ENCODE data around the gene RGR. TPM values are rescaled to one million over a fixed set of nuclear protein-coding genes. Genes with fewer than 3 reads are reported as not detected.
A peak's percentile ranks its signal among the peaks of the same experiment; 100 is the strongest.
"Not testable (repeated sequence)": the region's sequence is repeated elsewhere in the genome, so short reads cannot be mapped to it uniquely, and the experiment has no call there.

The RGR gene
- total RNA-seq, 2 experiments from 2014 or later, result not detected

GRCh38 chr10:84269773-84270172 lies 24.9 kb downstream of the RGR start:
- no peak for DNase-seq
- H3K27ac Mint-ChIP-seq, result no peak overlapping the region
- H3K4me1 Mint-ChIP-seq, result peaks cover 16% of the 10 kb centered on the region
- no peak overlapping the region for H3K4me3 Mint-ChIP-seq
- H3K9me3 Mint-ChIP-seq, result no peaks in the 10 kb centered on the region
- no peaks in the 10 kb centered on the region for H3K36me3 Mint-ChIP-seq
- H3K27me3 Mint-ChIP-seq, result peaks cover 11% of the 10 kb centered on the region
- POLR2A ChIA-PET, result interaction anchor here (0.7 kb wide), 1 partner anchor 267 kb away, joined by 3 read pairs; no protein-coding TSS in a partner anchor
- no peak for ATAC-seq (ENCODE audit: low read depth)

DNA sequence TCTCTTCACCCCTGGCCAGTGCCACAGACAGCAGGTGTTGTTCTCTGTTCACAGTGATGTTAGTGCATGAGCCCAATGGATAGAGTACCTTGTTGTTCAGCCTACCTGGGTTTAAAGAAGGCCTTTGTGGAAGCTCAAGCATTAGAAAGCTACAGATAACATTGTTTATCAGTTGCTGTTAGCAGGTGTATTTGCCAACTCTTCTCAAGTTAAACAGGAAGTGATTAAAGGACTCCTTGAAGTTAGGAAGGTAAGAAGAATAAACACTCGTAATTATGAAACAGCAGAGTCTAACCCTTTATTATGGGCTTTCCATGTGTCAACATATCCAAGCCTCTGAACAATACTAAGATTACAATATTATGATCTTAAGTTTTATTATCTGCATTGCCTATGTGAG lies 25.9 kb downstream of the RGR start:
- POLR2A ChIA-PET, result no interaction called here
- Mint-ChIP-seq H3K4me3 (no peak overlapping the region), H3K36me3 (no peaks in the 10 kb centered on the region), H3K27me3 (peaks cover 11% of the 10 kb centered on the region), H3K9me3 (no peaks in the 10 kb centered on the region), H3K4me1 (peaks cover 13% of the 10 kb centered on the region), H3K27ac (no peak overlapping the region)
- no peak for ATAC-seq (ENCODE audit: low read depth)
- no peak for DNase-seq

GRCh38 chr10:84279876-84280475 lies 35.1 kb downstream of the RGR start:
- ATAC-seq (ENCODE audit: low read depth); H3K4me1 Mint-ChIP-seq; H3K9me3 Mint-ChIP-seq; H3K27ac Mint-ChIP-seq; POLR2A ChIA-PET; H3K36me3 Mint-ChIP-seq; H3K4me3 Mint-ChIP-seq; DNase-seq: not testable (repeated sequence)
- H3K27me3 Mint-ChIP-seq, result peaks cover 37% of the 10 kb centered on the region

GRCh38 chr10:84286695-84287094 lies 41.8 kb downstream of the RGR start:
- POLR2A ChIA-PET, result no interaction called here
- Mint-ChIP-seq H3K27ac (no peak overlapping the region), H3K36me3 (no peaks in the 10 kb centered on the region), H3K27me3 (peaks cover 9% of the 10 kb centered on the region), H3K4me3 (no peak overlapping the region), H3K9me3 (no peaks in the 10 kb centered on the region), H3K4me1 (peaks cover 5% of the 10 kb centered on the region)
- no peak for DNase-seq
- ATAC-seq (ENCODE audit: low read depth), result no peak

DNA sequence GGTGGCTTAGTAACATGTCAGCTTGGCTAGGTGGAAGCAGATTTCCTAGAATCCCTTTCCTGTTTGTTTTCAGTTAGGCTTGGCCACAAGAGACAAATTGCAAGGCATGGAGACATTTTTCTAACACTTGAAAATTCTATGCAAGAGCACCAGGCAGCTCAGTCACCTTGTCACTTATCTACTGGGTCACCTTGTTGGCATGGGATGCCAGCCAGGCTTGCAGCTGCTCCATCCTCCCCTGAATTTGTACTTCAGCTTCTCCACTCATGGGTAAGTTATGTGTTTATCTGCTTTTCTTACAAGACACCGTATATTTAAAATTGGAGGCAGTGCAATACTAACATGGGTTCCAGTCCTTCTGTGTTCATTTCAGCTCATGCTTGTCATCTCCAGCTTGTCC lies 43.3 kb downstream of the RGR start:
- Mint-ChIP-seq H3K27me3 (peaks cover 9% of the 10 kb centered on the region), H3K36me3 (no peaks in the 10 kb centered on the region), H3K4me1 (peaks cover 6% of the 10 kb centered on the region), H3K27ac (no peak overlapping the region), H3K9me3 (no peaks in the 10 kb centered on the region), H3K4me3 (no peak overlapping the region)
- POLR2A ChIA-PET, result no interaction called here
- DNase-seq (no peak), ATAC-seq (ENCODE audit: low read depth) (no peak)

GRCh38 chr10:84289521-84290200 lies 44.8 kb downstream of the RGR start:
- POLR2A ChIA-PET, result no interaction called here

GRCh38 chr10:84290235-84290634 lies 45.4 kb downstream of the RGR start:
- no peak for DNase-seq
- no peaks in the 10 kb centered on the region for H3K36me3 Mint-ChIP-seq

More at GRCh38 chr10:84289521-84290200, 44.8 kb downstream of the RGR start:
- H3K4me3 Mint-ChIP-seq, result no peak overlapping the region
- no peak overlapping the region for H3K27ac Mint-ChIP-seq
- DNase-seq (no peak), ATAC-seq (ENCODE audit: low read depth) (no peak)
- H3K9me3 Mint-ChIP-seq, result no peaks in the 10 kb centered on the region
- H3K27me3 Mint-ChIP-seq, result peaks cover 9% of the 10 kb centered on the region
- H3K36me3 Mint-ChIP-seq, result no peaks in the 10 kb centered on the region
- peaks cover 21% of the 10 kb centered on the region for H3K4me1 Mint-ChIP-seq

DNA sequence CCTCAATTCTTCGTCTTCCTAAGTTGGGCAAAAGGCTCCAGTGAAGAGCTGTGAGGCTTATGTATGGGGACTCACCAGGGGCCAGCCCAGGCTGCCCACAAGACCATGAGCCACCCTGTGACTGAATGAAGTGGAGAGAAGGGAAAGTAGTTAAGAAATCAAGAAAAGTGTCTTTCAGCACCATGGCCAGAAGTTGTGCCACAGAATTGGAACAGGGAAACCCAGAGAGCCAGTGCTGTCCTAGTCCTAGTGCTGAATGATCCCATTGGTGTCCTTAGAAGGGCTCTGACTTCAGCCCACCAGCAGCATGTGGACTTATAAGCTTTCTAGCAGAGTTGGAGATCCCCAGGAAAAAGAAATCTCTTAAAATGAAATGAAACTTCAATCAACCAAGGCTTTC lies 46.5 kb downstream of the RGR start:
- ATAC-seq (ENCODE audit: low read depth) (no peak), DNase-seq (no peak)
- Mint-ChIP-seq H3K4me3 (no peak overlapping the region), H3K27ac (no peak overlapping the region), H3K36me3 (no peaks in the 10 kb centered on the region), H3K27me3 (peaks cover 9% of the 10 kb centered on the region), H3K9me3 (no peaks in the 10 kb centered on the region), H3K4me1 (peaks cover 30% of the 10 kb centered on the region)
- POLR2A ChIA-PET, result no interaction called here

More at GRCh38 chr10:84290235-84290634, 45.4 kb downstream of the RGR start:
- Mint-ChIP-seq H3K27me3 (peaks cover 9% of the 10 kb centered on the region), H3K27ac (no peak overlapping the region), H3K4me1 (peaks cover 25% of the 10 kb centered on the region), H3K9me3 (no peaks in the 10 kb centered on the region), H3K4me3 (no peak overlapping the region)
- POLR2A ChIA-PET, result no interaction called here
- ATAC-seq (ENCODE audit: low read depth), result no peak

GRCh38 chr10:84292502-84292901 lies 47.6 kb downstream of the RGR start:
- H3K27me3 Mint-ChIP-seq, result peaks cover 7% of the 10 kb centered on the region
- POLR2A ChIA-PET, result interaction anchor here (1.4 kb wide), 1 partner anchor 42 kb away, joined by 3 read pairs; no protein-coding TSS in a partner anchor
- H3K4me3 Mint-ChIP-seq, result no peak overlapping the region
- H3K4me1 Mint-ChIP-seq, result peaks cover 29% of the 10 kb centered on the region
- DNase-seq, result no peak
- H3K36me3 Mint-ChIP-seq, result no peaks in the 10 kb centered on the region
- no peak for ATAC-seq (ENCODE audit: low read depth)
- H3K9me3 Mint-ChIP-seq, result no peaks in the 10 kb centered on the region
- no peak overlapping the region for H3K27ac Mint-ChIP-seq

DNA sequence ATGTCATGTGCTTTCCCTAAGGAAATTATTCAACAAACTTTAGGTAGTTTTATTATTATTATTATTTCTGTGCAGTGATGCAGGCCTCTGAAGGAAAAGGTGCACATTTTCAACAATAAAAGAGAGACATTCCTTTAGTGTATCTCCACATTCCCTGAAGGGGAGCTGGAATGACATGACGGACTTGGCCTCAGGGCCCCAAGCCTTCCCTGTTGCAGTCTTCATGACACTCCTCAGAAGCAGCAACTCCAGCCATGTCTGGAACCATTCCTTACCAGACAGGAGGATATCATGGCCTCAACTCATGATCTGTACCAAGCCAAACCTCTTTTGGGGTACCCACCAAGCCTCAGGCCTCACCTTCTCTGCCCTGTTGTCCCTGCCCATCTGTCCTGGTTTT lies 48.3 kb downstream of the RGR start:
- peak overlapping the region; percentile 65 for H3K27ac Mint-ChIP-seq

GRCh38 chr10:84293574-84294016 lies 48.7 kb downstream of the RGR start:
- ATAC-seq (ENCODE audit: low read depth) (peak; percentile 85), DNase-seq (no peak)
- POLR2A ChIA-PET, result interaction anchor here (0.8 to 1.4 kb wide), 3 partner anchors 17 to 41 kb away, joined by 3 to 5 read pairs (median 3); no protein-coding TSS in a partner anchor
- no peaks in the 10 kb centered on the region for H3K27me3 Mint-ChIP-seq
- H3K9me3 Mint-ChIP-seq, result no peaks in the 10 kb centered on the region
- peaks cover 25% of the 10 kb centered on the region for H3K4me1 Mint-ChIP-seq
- H3K4me3 Mint-ChIP-seq, result no peak overlapping the region
- H3K27ac Mint-ChIP-seq, result peak overlapping the region; percentile 65
- H3K36me3 Mint-ChIP-seq, result no peaks in the 10 kb centered on the region

More for the DNA sequence above, 48.3 kb downstream of the RGR start:
- Mint-ChIP-seq H3K9me3 (no peaks in the 10 kb centered on the region), H3K4me1 (peaks cover 25% of the 10 kb centered on the region), H3K27me3 (peaks cover 3% of the 10 kb centered on the region), H3K4me3 (no peak overlapping the region), H3K36me3 (no peaks in the 10 kb centered on the region)
- ATAC-seq (ENCODE audit: low read depth), result peak; percentile 5
- no peak for DNase-seq
- POLR2A ChIA-PET, result interaction anchor here (0.8 to 1.4 kb wide), 3 partner anchors 17 to 41 kb away, joined by 3 to 5 read pairs (median 3); no protein-coding TSS in a partner anchor

GRCh38 chr10:84294766-84295447 lies 50.1 kb downstream of the RGR start:
- POLR2A ChIA-PET, result no interaction called here
- DNase-seq, result no peak
- H3K36me3 Mint-ChIP-seq, result no peaks in the 10 kb centered on the region
- no peaks in the 10 kb centered on the region for H3K9me3 Mint-ChIP-seq
- no peak overlapping the region for H3K4me3 Mint-ChIP-seq
- H3K27ac Mint-ChIP-seq, result no peak overlapping the region
- peaks cover 3% of the 10 kb centered on the region for H3K27me3 Mint-ChIP-seq
- ATAC-seq (ENCODE audit: low read depth), result peak; percentile 55
- peaks cover 25% of the 10 kb centered on the region for H3K4me1 Mint-ChIP-seq

GRCh38 chr10:84296091-84296981 lies 51.5 kb downstream of the RGR start:
- Mint-ChIP-seq H3K27ac (no peak overlapping the region), H3K4me1 (peaks cover 25% of the 10 kb centered on the region), H3K27me3 (peaks cover 12% of the 10 kb centered on the region), H3K4me3 (no peak overlapping the region), H3K36me3 (no peaks in the 10 kb centered on the region), H3K9me3 (no peaks in the 10 kb centered on the region)
- DNase-seq (no peak), ATAC-seq (ENCODE audit: low read depth) (no peak)
- POLR2A ChIA-PET, result interaction anchor here (0.6 kb wide), 1 partner anchor 32 kb away, joined by 3 read pairs; the partner anchor contains the start of gene CCSER2

All from activated naive CD8-positive, alpha-beta T cell treated with anti-CD3 and anti-CD28 coated beads, Interleukin-2, amount 10 ng/mL, durations not matched to agents 7 days and 5 days (primary cell).